Fibroblast of peridontal ligament (primary cell): ENCODE data around the gene RIN1.
"Not testable (repeated sequence)": the region's sequence is repeated elsewhere in the genome, so short reads cannot be mapped to it uniquely, and the experiment has no call there.

ENCODE experiments used
- DNase-seq: peaks from one replicate; pipeline ENCODE4 v3.0.0-alpha.2; 2010; ENCODE audit errors: extremely low read depth

Gene RIN1

GRCh38 chr11:66320289-66320688, 15.9 kb downstream of the RIN1 start:
- DNase-seq = not testable (repeated sequence)

- DNase-seq = no peak
These were observed 17.6 kb downstream of the RIN1 start for GRCh38 chr11:66318600-66318970.

GRCh38 chr11:66317723-66318599, 18.3 kb downstream of the RIN1 start:
- peak; percentile 94 for DNase-seq

DNA sequence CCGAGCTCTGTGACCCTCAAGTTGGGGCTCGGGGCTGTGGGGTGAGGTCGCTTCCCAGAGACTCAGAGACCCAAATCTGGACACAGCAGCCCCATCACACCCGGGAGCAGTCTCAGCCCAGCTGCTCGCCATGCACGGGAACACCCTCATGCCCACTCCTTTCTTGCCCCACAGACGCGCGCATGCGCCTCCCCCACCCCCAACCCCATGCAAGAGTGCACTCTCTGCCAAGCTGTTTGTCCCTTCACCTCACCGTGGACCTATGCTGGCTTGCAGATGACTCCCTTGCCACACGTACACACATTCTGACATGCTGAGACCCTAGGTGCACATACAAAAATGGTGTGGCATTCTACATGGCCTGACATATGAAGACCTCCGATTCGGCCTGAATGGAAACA, 18.9 kb downstream of the RIN1 start:
- peak; percentile 62 for DNase-seq

DNA sequence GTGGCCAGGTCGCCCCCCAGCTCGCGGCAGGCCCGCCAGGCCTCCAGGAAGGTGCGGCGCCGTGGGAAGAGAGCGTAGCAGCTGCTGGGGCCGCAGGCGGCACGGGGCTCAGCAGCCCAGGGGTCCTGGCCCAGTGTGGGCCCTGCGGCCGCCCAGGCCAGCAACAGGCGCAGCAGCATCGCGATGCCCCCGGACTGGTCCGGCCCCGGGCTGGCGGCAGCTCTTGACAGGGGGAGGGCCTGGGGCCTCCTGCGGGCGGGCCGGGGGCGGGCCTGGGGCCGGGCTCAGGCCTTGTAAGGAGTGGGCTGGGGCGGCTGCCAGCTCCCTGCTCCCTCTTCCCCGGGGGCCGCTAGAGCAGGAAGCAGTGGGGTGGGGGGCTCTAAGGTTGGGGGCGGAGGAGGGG, 19.4 kb downstream of the RIN1 start, which contains the start of gene CD248:
TSS of gene CD248 (minus strand) at position 196 of the 403 bp plus-strand sequence. CDS start at position 179, 17 bp downstream.
- peak; percentile 74 for DNase-seq

- DNase-seq = no peak
These were observed 20.1 kb downstream of the RIN1 start for GRCh38 chr11:66315921-66316811.

GRCh38 chr11:66315498-66315885, 20.7 kb downstream of the RIN1 start:
- DNase-seq = no peak

DNA sequence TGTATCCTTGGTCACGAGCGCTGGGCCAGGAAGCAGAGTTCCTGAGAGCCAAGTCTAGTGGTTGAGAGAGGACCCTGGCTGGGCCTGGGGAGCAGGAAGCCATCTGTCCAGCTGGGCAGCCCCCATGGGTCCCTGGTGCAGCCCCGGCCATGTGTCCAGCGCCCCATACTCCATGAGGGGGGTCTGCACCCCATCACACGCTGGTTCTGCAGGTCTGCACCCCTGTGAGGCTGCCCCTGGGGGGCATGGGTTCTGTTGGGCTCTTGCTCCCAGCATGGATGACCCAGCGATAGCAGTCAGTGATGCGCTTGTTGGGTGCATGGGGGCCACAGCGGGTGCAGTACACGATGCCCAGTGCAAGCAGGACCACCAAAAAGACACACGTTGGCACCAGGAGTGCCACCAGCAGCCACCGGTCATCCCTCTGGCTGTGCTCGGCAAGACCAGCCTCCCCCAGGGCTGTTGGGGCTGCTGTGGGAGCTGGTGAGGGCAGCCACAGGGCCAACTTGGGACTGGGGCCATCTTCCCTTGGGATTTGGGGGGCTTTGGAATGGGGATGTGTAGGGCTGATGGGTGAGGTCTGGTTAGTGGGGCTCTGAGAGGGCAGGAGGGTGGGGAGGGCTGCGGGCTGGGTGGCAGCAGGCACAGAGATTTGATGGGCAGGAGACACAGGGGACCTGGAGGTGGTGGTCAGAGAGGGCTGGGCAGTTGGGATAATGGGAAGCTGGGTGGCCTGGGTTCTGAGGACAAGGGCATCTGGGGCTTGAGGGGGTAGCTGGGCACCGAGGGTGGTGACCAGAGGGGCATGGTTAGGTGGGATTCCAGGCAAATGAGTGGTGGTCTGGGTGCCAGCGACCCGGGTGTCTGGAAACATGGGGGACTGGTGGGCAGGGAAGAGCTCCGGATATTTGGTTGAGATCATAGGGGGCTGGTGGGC, 21.4 kb downstream of the RIN1 start:
- no peak for DNase-seq

DNA sequence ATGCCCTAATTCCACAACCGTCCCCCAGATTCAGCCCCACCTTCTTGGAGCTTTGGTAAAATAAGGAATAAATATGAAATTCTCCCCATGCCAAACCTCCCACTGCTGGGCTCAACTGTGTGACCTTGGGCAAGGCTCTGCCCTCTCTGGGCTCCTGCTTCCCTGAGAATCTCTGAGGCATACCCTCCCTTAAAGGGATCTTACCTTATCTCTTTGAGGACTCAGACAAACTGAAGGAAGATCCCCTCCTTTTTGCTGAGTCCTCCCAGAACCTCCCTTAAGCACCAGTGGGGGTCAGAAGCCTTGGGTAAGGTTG, 22.1 kb downstream of the RIN1 start:
- DNase-seq = no peak

- DNase-seq = peak; percentile 45
These were observed 22.7 kb downstream of the RIN1 start for GRCh38 chr11:66313321-66314185.

- peak; percentile 99 for DNase-seq
These were observed 23.5 kb downstream of the RIN1 start for GRCh38 chr11:66312549-66313320.

DNA sequence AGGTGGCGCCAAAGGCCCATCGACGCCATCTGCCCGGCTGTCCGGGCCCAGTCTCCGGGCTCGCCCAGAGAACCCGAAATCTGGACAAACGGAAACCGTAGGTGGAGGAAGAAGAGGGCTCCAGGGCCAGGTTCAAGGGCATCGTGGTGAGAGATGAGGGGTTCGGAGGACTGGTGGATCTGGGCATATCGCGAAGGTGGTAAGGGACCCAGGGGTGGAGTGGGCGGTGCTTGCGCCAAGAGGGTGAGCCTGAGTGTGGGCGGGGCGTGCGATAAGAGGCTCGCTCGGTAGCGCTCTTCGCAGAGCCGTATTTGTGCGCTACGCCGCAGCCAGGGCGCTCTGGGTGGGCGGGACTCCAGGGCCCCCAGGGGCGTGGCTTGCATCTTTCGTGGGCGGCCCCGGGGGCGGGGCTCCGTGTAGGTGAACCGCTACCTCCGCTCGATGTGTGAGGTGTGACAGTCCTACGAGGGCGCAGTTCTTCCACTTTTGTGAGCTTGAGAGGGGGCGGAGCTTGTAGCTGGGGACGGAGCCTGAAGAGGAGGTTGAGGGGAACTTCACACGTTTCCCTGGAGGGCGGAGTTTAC, 24.2 kb downstream of the RIN1 start:
- peak; percentile 87 for DNase-seq

DNA sequence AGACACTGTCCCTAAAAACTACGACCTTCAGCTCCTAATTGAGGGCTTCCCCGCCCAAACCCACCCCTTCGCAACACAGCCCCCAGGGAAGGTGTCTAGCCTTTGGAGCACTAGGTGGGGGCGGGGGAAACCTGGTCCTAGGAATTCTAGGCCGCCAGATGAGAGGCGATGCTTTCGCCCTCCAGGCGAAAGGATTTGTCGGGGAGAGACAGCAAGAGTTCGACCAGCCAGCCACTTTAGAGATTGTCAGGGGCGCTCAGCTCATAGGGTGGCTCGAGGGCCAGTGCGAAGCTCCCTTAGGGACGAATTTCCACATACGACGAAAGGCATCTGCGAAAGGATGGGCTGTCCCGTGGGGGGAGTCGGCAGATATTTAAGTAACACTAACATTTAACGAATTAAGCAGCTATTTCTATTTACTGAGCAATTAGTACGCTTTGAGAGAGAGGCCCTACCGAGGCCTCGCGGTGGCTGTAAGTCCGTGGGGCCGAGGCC, 24.7 kb downstream of the RIN1 start:
- DNase-seq = no peak

- DNase-seq = not testable (repeated sequence)
These were observed 25.3 kb downstream of the RIN1 start for GRCh38 chr11:66310803-66311440.

DNA sequence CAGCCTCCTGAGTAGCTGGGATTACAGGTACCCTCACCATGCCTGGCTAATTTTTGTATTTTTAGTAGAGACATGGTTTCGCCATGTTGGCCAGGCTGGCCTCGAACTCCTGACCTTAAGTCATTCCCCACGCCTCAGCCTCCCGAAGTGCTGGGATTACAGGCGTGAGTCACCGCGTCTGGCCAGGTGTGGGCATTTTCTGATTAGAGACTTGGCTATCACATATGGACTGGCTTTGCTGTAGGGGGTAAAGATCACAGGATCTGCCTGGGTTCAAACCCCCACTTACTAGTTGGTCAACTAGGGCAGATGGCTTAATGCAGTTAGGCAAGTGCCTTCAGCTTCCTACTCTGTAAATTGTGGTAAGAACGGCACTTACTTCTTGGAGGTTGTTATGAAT, 25.9 kb downstream of the RIN1 start:
- DNase-seq = no peak

- DNase-seq = no peak
These were observed 26.8 kb downstream of the RIN1 start for GRCh38 chr11:66309475-66309874.

GRCh38 chr11:66302656-66303055, 33.6 kb downstream of the RIN1 start:
- no peak for DNase-seq

GRCh38 chr11:66299186-66299585, 37.0 kb downstream of the RIN1 start:
- no peak for DNase-seq

- no peak for DNase-seq
These were observed 38.6 kb downstream of the RIN1 start for GRCh38 chr11:66297610-66298009.
